ENCODE data around the gene HOXA4. TPM values are rescaled to one million over a fixed set of nuclear protein-coding genes. Genes with fewer than 3 reads are reported as not detected.

Gene HOXA4
- total RNA-seq, 4 donors from 2014 or later = 0.14 to 7.7 (median 0.26) TPM; not detected in 1

- Histone ChIP-seq H3K9me3 (no peaks in the 10 kb centered on the region), H3K27me3 (peaks cover 10 to 17% of the 10 kb centered on the region in 2 donors), H3K36me3 (no peaks in the 10 kb centered on the region), H3K4me3 (no peak overlapping the region), H3K4me1 (no peaks in the 10 kb centered on the region), H3K27ac (no peak overlapping the region)
- TF ChIP-seq POLR2A (IDR thresholded peaks at IDR 0.05) (no peak), CTCF (IDR thresholded peaks at IDR 0.05) (no peak)
- intact Hi-C loops (cut with DNase I; ENCODE audit: low total_unique reads) = no loop called here
- no peak for DNase-seq
Measured at GRCh38 chr7:27088002-27088922, 42.3 kb downstream of the HOXA4 start.

DNA sequence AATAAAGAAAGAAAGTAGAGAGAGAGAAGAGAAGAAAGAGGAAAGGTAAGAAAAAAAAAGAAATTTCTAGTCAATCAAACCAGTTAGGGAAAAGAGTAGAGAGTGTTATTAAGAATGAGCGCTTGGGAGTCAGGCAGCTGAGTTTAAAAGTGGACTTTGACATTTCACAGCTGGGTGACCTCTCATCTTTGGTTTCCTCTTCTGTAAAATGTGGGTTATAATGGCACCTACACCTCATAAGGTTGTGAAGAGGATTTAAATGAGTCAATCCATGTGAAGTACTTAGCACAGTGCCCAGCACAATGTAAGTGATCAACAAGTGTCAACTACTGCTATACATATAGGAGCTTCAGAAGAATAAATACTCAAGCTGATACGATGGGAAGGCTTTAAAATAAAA, 46.9 kb downstream of the HOXA4 start:
- H3K36me3 ChIP-seq = no peaks in the 10 kb centered on the region
- no peaks in the 10 kb centered on the region for H3K9me3 ChIP-seq
- no peak overlapping the region for H3K4me3 ChIP-seq
- no peak for TF ChIP-seq CTCF (IDR thresholded peaks at IDR 0.05)
- no peak for TF ChIP-seq POLR2A (IDR thresholded peaks at IDR 0.05)
- H3K27ac ChIP-seq = no peak overlapping the region
- intact Hi-C loops (cut with DNase I; ENCODE audit: low total_unique reads) = no loop called here
- H3K27me3 ChIP-seq = peaks cover 9 to 10% of the 10 kb centered on the region in 2 donors
- H3K4me1 ChIP-seq = no peaks in the 10 kb centered on the region
- DNase-seq = no peak

DNA sequence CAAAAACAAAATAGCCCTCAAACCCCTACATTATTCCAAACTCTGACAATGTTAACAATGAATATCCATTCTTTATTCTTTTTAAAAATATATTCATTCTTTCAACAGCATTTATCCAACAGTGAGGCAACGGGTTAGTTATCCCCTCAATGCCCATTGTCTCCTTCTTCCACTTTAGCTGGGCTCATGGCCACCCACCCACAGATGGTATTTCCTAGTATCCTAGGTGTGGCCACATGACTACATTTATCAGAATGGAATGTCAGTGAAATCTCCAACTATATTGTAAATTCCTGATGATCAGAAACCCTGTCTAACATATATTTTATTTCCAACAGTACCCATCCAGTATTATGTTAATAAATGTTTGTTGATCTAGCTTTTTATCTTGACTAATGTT, 48.4 kb downstream of the HOXA4 start:
- H3K36me3 ChIP-seq = no peaks in the 10 kb centered on the region
- DNase-seq = no peak
- intact Hi-C loops (cut with DNase I; ENCODE audit: low total_unique reads) = no loop called here

GRCh38 chr7:27080844-27081436, 49.6 kb downstream of the HOXA4 start:
- H3K4me3 ChIP-seq = no peak overlapping the region
- no peak overlapping the region for H3K27ac ChIP-seq
- no peaks in the 10 kb centered on the region for H3K4me1 ChIP-seq
- no peaks in the 10 kb centered on the region for H3K36me3 ChIP-seq
- H3K27me3 ChIP-seq = no peaks in the 10 kb centered on the region
- no peak for DNase-seq
- no peaks in the 10 kb centered on the region for H3K9me3 ChIP-seq
- intact Hi-C loops (cut with DNase I; ENCODE audit: low total_unique reads) = no loop called here
- no peak for TF ChIP-seq CTCF (IDR thresholded peaks at IDR 0.05)
- TF ChIP-seq POLR2A (IDR thresholded peaks at IDR 0.05) = no peak

More for the DNA sequence above, 48.4 kb downstream of the HOXA4 start:
- Histone ChIP-seq H3K27me3 (no peaks in the 10 kb centered on the region), H3K4me3 (no peak overlapping the region), H3K27ac (no peak overlapping the region), H3K4me1 (no peaks in the 10 kb centered on the region), H3K9me3 (no peaks in the 10 kb centered on the region)
- TF ChIP-seq CTCF (IDR thresholded peaks at IDR 0.05) = no peak
- no peak for TF ChIP-seq POLR2A (IDR thresholded peaks at IDR 0.05)
